Caco-2 (cell line): ENCODE data around the gene PDGFD. TPM values are rescaled to one million over a fixed set of nuclear protein-coding genes. Genes with fewer than 3 reads are reported as not detected.

ENCODE experiments used
- BruUV-seq: library from RNA; stranded (reverse); fragments of 400-500 nt; replicated peaks from 2 replicates; lab custom pipeline; 2021; lab: Mats Ljungman, UMichigan
- CTCF ChIA-PET: fragments of 300-600 bp; sonication (Branson Sonifier 250); formaldehyde crosslinking; loops from one replicate; lab custom pipeline; 2022; ENCODE audit warnings: antibody characterized with exemption; lab: Charles Lee
- POLR2A ChIA-PET: fragments of 300-600 bp; sonication (Branson Sonifier 250); formaldehyde crosslinking; loops from one replicate; lab custom pipeline; 2022; ENCODE audit warnings: antibody characterized with exemption; lab: Charles Lee
- DNase-seq, 2 experiments: peaks; one replicate each; pipeline versions ENCODE4 v3.0.0 to v3.0.0-alpha.2; 2020 to 2022
- H3K27me3 ChIP-seq: replicated peaks from 2 replicates; pipeline ENCODE4 v1.6.0; 2011; ENCODE audit warnings: low read length; ENCODE audit not compliant: control insufficient read depth, insufficient read depth
- H3K36me3 ChIP-seq: 2 replicates; pipeline ENCODE4 v1.5.1; 2011; ENCODE audit warnings: low read length; ENCODE audit not compliant: control insufficient read depth, insufficient read depth
- H3K4me1 ChIP-seq: fragments of 250-450 bp; sonication (Bioruptor Pico); 2 replicates; pipeline ENCODE4 v1.5.1; 2020; ENCODE audit warnings: mild to moderate bottlenecking
- H3K4me3 ChIP-seq: 2 replicates; pipeline ENCODE4 v1.5.1; 2011; ENCODE audit warnings: low read depth, mild to moderate bottlenecking, control low read depth, low read length
- H3K9me3 ChIP-seq: fragments of 250-450 bp; sonication (Bioruptor Pico); 2 replicates; pipeline ENCODE4 v1.5.1; 2020; ENCODE audit warnings: mild to moderate bottlenecking, moderate library complexity
- H3K27ac Mint-ChIP-seq: one replicate; pipeline ENCODE4 v1.8.0; 2022; ENCODE audit warnings: mixed read lengths; ENCODE audit not compliant: unreplicated experiment
- H3K27me3 Mint-ChIP-seq: one replicate; pipeline ENCODE4 v1.8.0; 2022; ENCODE audit warnings: mixed read lengths; ENCODE audit not compliant: insufficient read depth, unreplicated experiment
- H3K36me3 Mint-ChIP-seq: one replicate; pipeline ENCODE4 v1.8.0; 2022; ENCODE audit warnings: mild to moderate bottlenecking, mixed read lengths; ENCODE audit not compliant: insufficient read depth, unreplicated experiment
- H3K4me1 Mint-ChIP-seq: one replicate; pipeline ENCODE4 v1.8.0; 2022; ENCODE audit warnings: low read depth, mixed read lengths; ENCODE audit not compliant: unreplicated experiment
- H3K4me3 Mint-ChIP-seq: one replicate; pipeline ENCODE4 v1.8.0; 2022; ENCODE audit warnings: mild to moderate bottlenecking, moderate library complexity, mixed read lengths; ENCODE audit not compliant: unreplicated experiment
- H3K9me3 Mint-ChIP-seq: one replicate; pipeline ENCODE4 v1.8.0; 2022; ENCODE audit warnings: mixed read lengths; ENCODE audit not compliant: unreplicated experiment
- intact Hi-C: fragments of 100-400 bp; cut with micrococcal nuclease; formaldehyde crosslinking; loops from one replicate; pipeline ENCODE4 v1.10.0; 2022; ENCODE audit not compliant: unreplicated experiment
- total RNA-seq: library from RNA; stranded (reverse); gene quantifications from 2 replicates; pipeline ENCODE4 v1.2.3, GENCODE V29; 2022
- TF ChIP-seq, protein P1 (sequence below), 2 experiments: fragments of 200-600 bp in 1 of 2; IDR thresholded peaks; 1 replicate in 1 of 2; 2 replicates in 1 of 2; pipeline versions ENCODE4 v1.5.1 to v1.8.0; 2011 to 2022; ENCODE audit warnings: antibody characterized with exemption in 1 of 2, control low read depth in 1 of 2, inconsistent platforms in 1 of 2, low read depth in 1 of 2, low read length in 1 of 2, mild to moderate bottlenecking in 1 of 2, moderate library complexity in 1 of 2; ENCODE audit not compliant: insufficient read depth in 1 of 2, severe bottlenecking in 1 of 2, unreplicated experiment in 1 of 2

The PDGFD gene
- total RNA-seq, 1 experiment from 2014 or later = not detected

GRCh38 chr11:104104201-104104600, 59.7 kb downstream of the PDGFD start:
- no peaks in the 10 kb centered on the region for H3K36me3 ChIP-seq
- POLR2A ChIA-PET = no interaction called here
- TF ChIP-seq, protein P1, sequence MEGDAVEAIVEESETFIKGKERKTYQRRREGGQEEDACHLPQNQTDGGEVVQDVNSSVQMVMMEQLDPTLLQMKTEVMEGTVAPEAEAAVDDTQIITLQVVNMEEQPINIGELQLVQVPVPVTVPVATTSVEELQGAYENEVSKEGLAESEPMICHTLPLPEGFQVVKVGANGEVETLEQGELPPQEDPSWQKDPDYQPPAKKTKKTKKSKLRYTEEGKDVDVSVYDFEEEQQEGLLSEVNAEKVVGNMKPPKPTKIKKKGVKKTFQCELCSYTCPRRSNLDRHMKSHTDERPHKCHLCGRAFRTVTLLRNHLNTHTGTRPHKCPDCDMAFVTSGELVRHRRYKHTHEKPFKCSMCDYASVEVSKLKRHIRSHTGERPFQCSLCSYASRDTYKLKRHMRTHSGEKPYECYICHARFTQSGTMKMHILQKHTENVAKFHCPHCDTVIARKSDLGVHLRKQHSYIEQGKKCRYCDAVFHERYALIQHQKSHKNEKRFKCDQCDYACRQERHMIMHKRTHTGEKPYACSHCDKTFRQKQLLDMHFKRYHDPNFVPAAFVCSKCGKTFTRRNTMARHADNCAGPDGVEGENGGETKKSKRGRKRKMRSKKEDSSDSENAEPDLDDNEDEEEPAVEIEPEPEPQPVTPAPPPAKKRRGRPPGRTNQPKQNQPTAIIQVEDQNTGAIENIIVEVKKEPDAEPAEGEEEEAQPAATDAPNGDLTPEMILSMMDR (IDR thresholded peaks at IDR 0.05; ENCODE audit: insufficient read depth in 1 of 2, low read depth in 1 of 2, low read length in 1 of 2, severe bottlenecking in 1 of 2, unreplicated experiment in 1 of 2) = no peak
- H3K36me3 Mint-ChIP-seq = no peaks in the 10 kb centered on the region
- H3K4me1 ChIP-seq = no peaks in the 10 kb centered on the region
- H3K4me3 ChIP-seq = no peak overlapping the region
- H3K4me3 Mint-ChIP-seq = no peak overlapping the region
- CTCF ChIA-PET = no interaction called here
- H3K27ac Mint-ChIP-seq = no peak overlapping the region
- H3K9me3 Mint-ChIP-seq = no peaks in the 10 kb centered on the region
- intact Hi-C loops = no loop called here
- peaks cover 2% of the 10 kb centered on the region for H3K27me3 Mint-ChIP-seq
- no peaks in the 10 kb centered on the region for H3K27me3 ChIP-seq
- H3K9me3 ChIP-seq = peaks cover 2% of the 10 kb centered on the region; the same call in 1 of the 2 replicates
- DNase-seq = no peak
- BruUV-seq = no TSS peak
- no peaks in the 10 kb centered on the region for H3K4me1 Mint-ChIP-seq

DNA sequence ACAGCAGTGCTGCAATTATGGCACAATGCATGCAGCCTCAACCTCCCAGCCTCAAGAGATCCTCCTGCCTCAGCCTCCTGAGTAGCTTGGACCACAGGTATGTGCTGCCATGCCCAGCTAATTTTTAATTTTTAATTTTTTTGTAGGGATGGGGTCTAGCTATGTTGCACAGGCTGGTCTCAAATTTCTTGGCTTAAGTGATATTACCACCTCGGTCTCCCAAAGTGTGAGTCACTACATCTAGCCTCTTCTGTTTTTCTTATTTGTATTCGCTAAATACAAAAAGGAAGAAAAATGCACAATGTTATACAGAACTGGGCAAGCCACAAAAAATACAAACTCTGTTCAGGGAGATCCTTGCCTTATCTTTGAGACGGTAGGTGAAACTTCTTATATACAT, 65.4 kb downstream of the PDGFD start:
- H3K4me1 Mint-ChIP-seq = peaks cover 12% of the 10 kb centered on the region
- CTCF ChIA-PET = no interaction called here

DNA sequence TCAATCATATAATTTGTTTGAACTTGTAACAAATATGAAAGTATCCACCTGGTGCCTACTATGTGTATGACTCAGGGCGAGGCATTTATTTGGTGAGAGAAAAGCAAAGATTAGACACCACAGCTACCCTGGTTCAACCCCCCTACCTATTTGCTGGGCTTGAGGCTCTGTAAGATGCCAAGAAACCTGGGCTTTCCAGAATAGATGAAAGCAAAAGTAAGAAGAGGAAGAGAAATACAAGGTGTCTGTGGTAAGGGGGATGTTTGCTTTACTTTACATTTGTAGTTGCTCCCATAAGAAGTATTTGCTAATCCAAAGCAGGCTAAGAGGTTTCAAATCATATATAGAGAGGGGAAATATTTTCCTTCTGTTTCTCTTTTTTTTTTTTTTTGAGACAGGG, 65.8 kb downstream of the PDGFD start:
- intact Hi-C loops = no loop called here
- CTCF ChIA-PET = no interaction called here
- TF ChIP-seq, protein P1 (IDR thresholded peaks at IDR 0.05; ENCODE audit: insufficient read depth in 1 of 2, low read depth in 1 of 2, low read length in 1 of 2, severe bottlenecking in 1 of 2, unreplicated experiment in 1 of 2) = no peak
- no peaks in the 10 kb centered on the region for H3K27me3 ChIP-seq
- H3K9me3 Mint-ChIP-seq = no peaks in the 10 kb centered on the region
- H3K36me3 ChIP-seq = no peaks in the 10 kb centered on the region
- H3K4me1 Mint-ChIP-seq = peaks cover 13% of the 10 kb centered on the region
- H3K27ac Mint-ChIP-seq = no peak overlapping the region
- no peak overlapping the region for H3K4me3 ChIP-seq
- no TSS peak for BruUV-seq
- H3K36me3 Mint-ChIP-seq = no peaks in the 10 kb centered on the region
- H3K27me3 Mint-ChIP-seq = peaks cover 7% of the 10 kb centered on the region
- POLR2A ChIA-PET = no interaction called here
- 0 out of 2 replicates have a peak, but pooled peaks cover 2% of the 10 kb centered on the region for H3K9me3 ChIP-seq
- no peak for DNase-seq
- no peak overlapping the region for H3K4me3 Mint-ChIP-seq
- no peaks in the 10 kb centered on the region for H3K4me1 ChIP-seq

More for the DNA sequence above, 65.4 kb downstream of the PDGFD start:
- TF ChIP-seq, protein P1 (IDR thresholded peaks at IDR 0.05; ENCODE audit: insufficient read depth in 1 of 2, low read depth in 1 of 2, low read length in 1 of 2, severe bottlenecking in 1 of 2, unreplicated experiment in 1 of 2) = no peak
- BruUV-seq = no TSS peak
- Mint-ChIP-seq H3K36me3 (no peaks in the 10 kb centered on the region), H3K4me3 (no peak overlapping the region), H3K27me3 (peaks cover 7% of the 10 kb centered on the region), H3K9me3 (no peaks in the 10 kb centered on the region), H3K27ac (no peak overlapping the region)
- POLR2A ChIA-PET = no interaction called here
- no peaks in the 10 kb centered on the region for H3K4me1 ChIP-seq
- H3K27me3 ChIP-seq = no peaks in the 10 kb centered on the region
- intact Hi-C loops = no loop called here
- H3K4me3 ChIP-seq = no peak overlapping the region
- H3K9me3 ChIP-seq = 0 out of 2 replicates have a peak, but pooled peaks cover 2% of the 10 kb centered on the region
- H3K36me3 ChIP-seq = no peaks in the 10 kb centered on the region
- no peak for DNase-seq
